Peyer's patch (tissue), 4 donors: Measurements from ENCODE around the gene TNPO2. TPM values are rescaled to one million over a fixed set of nuclear protein-coding genes. Genes with fewer than 3 reads are reported as not detected.
A peak's percentile ranks its signal among the peaks of the same experiment; 100 is the strongest.
"Not testable (repeated sequence)": the region's sequence is repeated elsewhere in the genome, so short reads cannot be mapped to it uniquely, and the experiment has no call there.

ENCODE experiments used
- DNase-seq, 3 donors: peaks; one replicate each; pipeline ENCODE4 v3.0.0-alpha.2; 2017 to 2019
- H3K27ac ChIP-seq, 4 donors: fragments of 200-600 bp; sonication (generic); one replicate each; pipeline ENCODE4 v1.5.1; 2016 to 2019
- H3K27me3 ChIP-seq, 2 donors: fragments of 200-600 bp; sonication (generic); one replicate each; pipeline ENCODE4 v1.5.1; 2019
- H3K36me3 ChIP-seq, 3 donors: fragments of 200-600 bp; sonication (generic); one replicate each; pipeline ENCODE4 v1.5.1; 2016 to 2019
- H3K4me1 ChIP-seq, 4 donors: fragments of 200-600 bp; sonication (generic); one replicate each; pipeline ENCODE4 v1.5.1; 2016 to 2019
- H3K4me3 ChIP-seq, 4 donors: fragments of 200-600 bp; sonication (generic); 1 replicate in 3 of 4; 2 replicates in 1 of 4; pipeline ENCODE4 v1.5.1; 2016 to 2019; ENCODE audit warnings: mild to moderate bottlenecking in 1 of 4
- H3K9me3 ChIP-seq, 4 donors: fragments of 200-600 bp; sonication (generic); one replicate each; pipeline ENCODE4 v1.5.1; 2016 to 2019; ENCODE audit warnings: mild to moderate bottlenecking in 1 of 4
- POLR2A ChIP-seq, 2 donors: fragments of 450-650 bp; IDR thresholded peaks; one replicate each; pipeline ENCODE4 v1.5.1; 2017; ENCODE audit warnings: antibody characterized with exemption in 2 of 2, mild to moderate bottlenecking in 2 of 2, moderate library complexity in 2 of 2
- total RNA-seq, 4 donors: library from RNA; depleted of rRNA; stranded (reverse); fragments of >200 nt; gene quantifications; one replicate each; pipeline ENCODE4 v1.1.0, GENCODE V29; 2016
- TF ChIP-seq, protein P1 (sequence below), 6 experiments: fragments of 450-650 bp in 4 of 6; fragments of 200-600 bp in 2 of 6; sonication (generic) in 1 of 6; IDR thresholded peaks; one replicate each; pipeline ENCODE4 v1.5.1; 2017 to 2019; ENCODE audit warnings: antibody characterized with exemption in 6 of 6, mild to moderate bottlenecking in 3 of 6, moderate library complexity in 1 of 6

Gene TNPO2
- total RNA-seq, 4 donors from 2014 or later, result 39.1 to 131 (median 103) TPM

DNA sequence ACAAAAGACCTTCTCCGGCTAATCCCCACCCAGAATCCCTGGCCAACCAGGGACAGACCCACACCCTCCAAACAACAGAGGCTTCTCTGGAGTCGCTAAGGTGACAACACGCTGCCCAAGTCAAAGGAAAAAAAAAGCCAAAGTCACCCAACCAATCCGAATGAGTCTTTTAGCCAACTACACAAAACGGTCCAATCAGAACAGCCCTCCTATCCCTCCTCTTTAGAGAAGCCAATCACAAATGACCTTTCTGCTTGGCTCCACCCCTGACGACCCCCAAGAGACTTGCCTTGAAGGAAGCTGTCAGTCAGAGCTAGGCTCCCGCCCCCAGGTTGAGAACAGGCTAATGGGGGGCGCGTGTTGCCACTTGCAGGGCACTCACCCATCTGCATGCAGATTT, 20.7 kb downstream of the TNPO2 start:
- Histone ChIP-seq H3K4me1 (no peaks in the 10 kb centered on the region), H3K36me3 (peaks cover 0 to 84% (median 0%) of the 10 kb centered on the region in 3 donors), H3K27ac (no peak overlapping the region), H3K27me3 (no peaks in the 10 kb centered on the region), H3K4me3 (no peak overlapping the region), H3K9me3 (no peaks in the 10 kb centered on the region)
- no peak for TF ChIP-seq POLR2A (IDR thresholded peaks at IDR 0.05)
- TF ChIP-seq, protein P1, sequence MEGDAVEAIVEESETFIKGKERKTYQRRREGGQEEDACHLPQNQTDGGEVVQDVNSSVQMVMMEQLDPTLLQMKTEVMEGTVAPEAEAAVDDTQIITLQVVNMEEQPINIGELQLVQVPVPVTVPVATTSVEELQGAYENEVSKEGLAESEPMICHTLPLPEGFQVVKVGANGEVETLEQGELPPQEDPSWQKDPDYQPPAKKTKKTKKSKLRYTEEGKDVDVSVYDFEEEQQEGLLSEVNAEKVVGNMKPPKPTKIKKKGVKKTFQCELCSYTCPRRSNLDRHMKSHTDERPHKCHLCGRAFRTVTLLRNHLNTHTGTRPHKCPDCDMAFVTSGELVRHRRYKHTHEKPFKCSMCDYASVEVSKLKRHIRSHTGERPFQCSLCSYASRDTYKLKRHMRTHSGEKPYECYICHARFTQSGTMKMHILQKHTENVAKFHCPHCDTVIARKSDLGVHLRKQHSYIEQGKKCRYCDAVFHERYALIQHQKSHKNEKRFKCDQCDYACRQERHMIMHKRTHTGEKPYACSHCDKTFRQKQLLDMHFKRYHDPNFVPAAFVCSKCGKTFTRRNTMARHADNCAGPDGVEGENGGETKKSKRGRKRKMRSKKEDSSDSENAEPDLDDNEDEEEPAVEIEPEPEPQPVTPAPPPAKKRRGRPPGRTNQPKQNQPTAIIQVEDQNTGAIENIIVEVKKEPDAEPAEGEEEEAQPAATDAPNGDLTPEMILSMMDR (IDR thresholded peaks at IDR 0.05), result no peak
- DNase-seq, result no peak

DNA sequence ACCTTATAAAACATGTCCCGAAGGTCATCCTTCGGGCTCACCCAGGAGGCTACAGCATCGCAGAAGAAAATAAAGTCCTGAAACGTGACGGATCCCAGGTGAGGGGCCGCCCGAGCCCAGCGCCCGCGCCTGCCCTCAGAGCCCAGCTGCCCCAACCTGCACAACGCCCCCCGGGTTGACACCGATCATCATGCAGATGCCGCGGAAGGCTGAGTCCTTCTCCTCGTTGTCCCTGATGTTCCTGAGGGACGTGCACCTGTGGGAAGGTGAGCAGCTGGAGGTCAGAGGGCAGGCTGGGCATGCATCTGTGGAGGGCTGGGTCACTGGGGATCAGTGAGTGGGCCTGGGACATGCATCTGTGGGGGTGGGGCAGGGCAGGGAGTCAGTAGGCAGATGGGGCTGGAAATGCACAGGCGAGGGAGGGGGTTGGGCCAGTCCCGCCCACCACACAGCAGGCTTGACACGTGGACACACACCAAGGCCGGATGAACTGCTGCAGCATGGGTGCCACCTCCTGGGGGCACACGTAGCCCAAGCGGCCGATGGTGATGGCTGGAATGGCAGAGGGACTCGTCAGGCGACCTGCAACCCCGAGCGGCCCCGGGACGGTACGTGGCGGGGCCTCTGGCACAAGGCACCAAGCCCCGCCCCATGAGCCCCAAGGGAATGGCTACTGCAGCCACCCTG, 22.0 kb downstream of the TNPO2 start:
- Histone ChIP-seq H3K36me3 (peaks cover 0 to 73% (median 0%) of the 10 kb centered on the region in 3 donors), H3K27ac (no peak overlapping the region), H3K27me3 (no peaks in the 10 kb centered on the region), H3K4me1 (peaks cover 0 to 4% (median 0%) of the 10 kb centered on the region in 4 donors), H3K9me3 (no peaks in the 10 kb centered on the region), H3K4me3 (no peak overlapping the region)
- no peak for DNase-seq
- TF ChIP-seq POLR2A (IDR thresholded peaks at IDR 0.05), result no peak

DNA sequence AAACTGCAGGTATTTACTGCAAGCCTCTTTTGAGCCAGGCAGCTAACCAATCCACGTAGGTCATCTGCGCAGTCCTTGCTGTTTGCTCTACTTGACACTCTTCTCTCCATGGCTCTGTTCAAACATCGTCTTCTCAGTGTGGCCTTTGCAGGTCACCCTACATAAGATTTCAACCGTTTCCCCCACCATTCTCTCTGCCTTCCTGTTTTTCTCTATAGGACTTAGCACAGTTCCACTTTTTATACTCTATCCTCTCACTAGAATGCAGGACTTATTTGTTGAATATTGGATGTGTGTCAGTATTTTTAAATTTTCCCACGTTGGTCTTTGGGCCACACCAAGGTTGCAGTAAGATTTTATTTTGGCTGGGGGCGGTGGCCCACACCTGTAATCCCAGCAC, 25.6 kb downstream of the TNPO2 start:
- Histone ChIP-seq H3K27me3 (no peaks in the 10 kb centered on the region), H3K4me3 (no peak overlapping the region), H3K36me3 (peaks cover 0 to 37% (median 0%) of the 10 kb centered on the region in 3 donors), H3K4me1 (peaks cover 0 to 15% (median 10%) of the 10 kb centered on the region in 4 donors), H3K27ac (no peak overlapping the region), H3K9me3 (no peaks in the 10 kb centered on the region)
- DNase-seq, result no peak
- no peak for TF ChIP-seq POLR2A (IDR thresholded peaks at IDR 0.05)
- TF ChIP-seq, protein P1 (IDR thresholded peaks at IDR 0.05), result no peak

DNA sequence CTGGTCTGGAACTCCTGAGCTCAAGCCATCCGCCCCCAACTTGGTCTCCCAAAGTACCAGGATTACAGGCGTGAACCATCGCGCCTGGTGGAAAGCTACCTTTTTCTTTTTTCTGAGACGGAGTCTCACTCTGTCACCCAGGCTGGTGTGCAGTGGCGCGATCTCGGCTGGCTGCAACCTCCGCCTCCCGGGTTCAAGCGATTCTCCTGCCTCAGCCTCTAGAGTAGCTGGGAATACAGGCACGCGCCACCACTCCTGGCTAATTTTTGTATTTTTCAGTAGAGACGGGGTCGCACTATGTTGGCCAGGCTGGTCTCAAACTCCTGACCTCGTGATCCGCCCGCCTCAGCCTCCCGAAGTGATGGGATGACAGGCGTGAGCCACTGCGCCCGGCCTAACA, 26.3 kb downstream of the TNPO2 start:
- H3K27ac ChIP-seq, result not testable (repeated sequence)
- H3K36me3 ChIP-seq, result peaks cover 0 to 29% (median 0%) of the 10 kb centered on the region in 3 donors

DNA sequence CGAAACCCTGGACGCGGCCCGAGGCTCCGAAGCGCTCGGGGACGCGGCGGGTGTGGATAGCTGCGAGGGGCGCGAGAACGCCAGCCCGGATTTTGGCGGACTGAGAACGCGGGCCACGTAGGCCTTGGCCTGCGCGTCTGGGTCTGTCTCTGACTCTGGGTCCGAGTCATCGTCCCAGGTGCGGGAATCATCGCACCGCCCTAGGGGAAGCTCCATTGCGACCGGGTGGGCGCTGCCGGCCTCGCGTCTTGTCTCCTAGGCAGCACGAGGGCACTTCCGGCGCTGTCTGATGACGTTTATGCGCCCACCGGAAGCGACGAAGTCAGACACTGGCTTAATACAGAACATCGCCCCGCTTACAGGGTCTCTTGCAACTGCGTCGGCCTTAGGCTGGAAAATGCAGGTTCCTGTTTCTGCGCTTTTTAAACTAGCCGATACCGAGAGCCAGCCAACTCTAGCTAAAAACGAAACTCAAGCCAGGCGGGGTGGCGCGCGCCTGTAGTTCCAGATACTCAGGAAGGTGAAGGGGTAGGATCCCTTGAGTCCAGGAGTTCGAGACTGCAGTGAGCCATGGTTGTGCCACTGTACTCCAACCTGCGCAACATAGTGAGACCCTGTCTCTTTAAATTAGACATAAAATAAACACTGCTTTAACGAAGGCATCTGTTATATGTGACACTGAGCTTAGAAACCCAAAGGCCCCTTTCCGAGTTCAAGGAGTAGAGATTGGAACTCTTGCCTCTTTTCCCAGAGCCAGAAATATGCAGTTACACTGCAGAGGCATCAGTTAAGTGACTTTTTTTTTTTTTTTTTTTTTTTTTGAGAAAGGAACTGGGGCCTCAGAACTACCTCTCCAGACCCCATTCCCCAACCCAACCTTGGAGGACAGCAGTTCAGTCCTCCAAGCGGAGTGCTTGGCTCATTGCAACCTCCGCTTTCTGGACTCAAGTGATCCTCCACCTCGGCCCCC, 27.1 kb downstream of the TNPO2 start, which contains the start of gene FBXW9:
TSS of gene FBXW9 (minus strand) at position 266 of the 970 bp plus-strand sequence. CDS start at position 216, 50 bp downstream.
- Histone ChIP-seq H3K4me3 (peak within 1 kb of the TSS; percentile 57 to 97 (median 80)), H3K4me1 (peaks cover 0 to 15% (median 10%) of the 10 kb centered on the region in 4 donors), H3K27ac (peak within 1 kb of the TSS; percentile 69 to 88 (median 84)), H3K36me3 (peaks cover 0 to 22% (median 0%) of the 10 kb centered on the region in 3 donors), H3K9me3 (no peaks in the 10 kb centered on the region), H3K27me3 (no peaks in the 10 kb centered on the region)
- TF ChIP-seq POLR2A (IDR thresholded peaks at IDR 0.05), result peak; percentile 43 to 52
- TF ChIP-seq, protein P1 (IDR thresholded peaks at IDR 0.05), result peak in 1 of 6 experiments; percentile 2
- peak; percentile 96 to 99 (median 98) for DNase-seq

More for the DNA sequence above, 26.3 kb downstream of the TNPO2 start:
- not testable (repeated sequence) for DNase-seq, H3K27me3 ChIP-seq, H3K4me3 ChIP-seq, H3K9me3 ChIP-seq
- peaks cover 0 to 15% (median 10%) of the 10 kb centered on the region in 4 donors for H3K4me1 ChIP-seq

DNA sequence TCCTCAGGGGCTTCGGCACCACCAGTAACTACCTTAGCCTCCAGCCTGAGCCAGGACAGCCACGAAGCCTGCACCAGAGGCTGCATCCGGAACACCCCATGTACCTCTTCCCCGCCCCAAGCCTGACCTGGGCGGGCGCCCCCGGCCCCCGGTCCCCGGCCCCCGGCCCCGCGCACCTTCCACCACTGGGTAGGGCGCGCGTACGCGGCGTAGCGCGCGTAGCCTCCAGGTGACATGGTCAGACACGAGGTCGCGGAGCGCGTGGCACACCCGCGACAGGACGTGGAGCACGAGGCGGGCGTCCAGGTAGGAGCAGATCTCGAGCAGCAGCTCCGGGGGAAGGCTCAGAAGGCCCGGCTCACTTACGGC, 27.8 kb downstream of the TNPO2 start:
- Histone ChIP-seq H3K36me3 (peaks cover 0 to 15% (median 0%) of the 10 kb centered on the region in 3 donors), H3K4me3 (peak overlapping the region; percentile 57 to 97 (median 80)), H3K27ac (peak overlapping the region in 2 of 4 donors; percentile 82 to 85), H3K4me1 (peaks cover 0 to 15% (median 10%) of the 10 kb centered on the region in 4 donors), H3K9me3 (no peaks in the 10 kb centered on the region), H3K27me3 (no peaks in the 10 kb centered on the region)
- no peak for DNase-seq
- TF ChIP-seq POLR2A (IDR thresholded peaks at IDR 0.05), result no peak
- TF ChIP-seq, protein P1 (IDR thresholded peaks at IDR 0.05), result no peak
